HG03280 (cell line): Measurements from ENCODE around the gene TFRC.
"Not testable (repeated sequence)": the region's sequence is repeated elsewhere in the genome, so short reads cannot be mapped to it uniquely, and the experiment has no call there.

ENCODE experiments used
- ATAC-seq: cut with Tn5 transposase; IDR thresholded peaks from one replicate; pipeline ENCODE4 v1.9.1; 2021; ENCODE audit warnings: mild to moderate bottlenecking, moderate library complexity; ENCODE audit not compliant: unreplicated experiment

The TFRC gene

GRCh38 chr3:196007744-196008335, 74.0 kb downstream of the TFRC start:
- no peak for ATAC-seq

- not testable (repeated sequence) for ATAC-seq
Observed at GRCh38 chr3:196005338-196005737, 76.6 kb downstream of the TFRC start.

GRCh38 chr3:196004359-196005052, 77.4 kb downstream of the TFRC start:
- ATAC-seq = not testable (repeated sequence)

GRCh38 chr3:196003611-196004010, 78.3 kb downstream of the TFRC start:
- no peak for ATAC-seq

GRCh38 chr3:196002721-196003120, 79.2 kb downstream of the TFRC start:
- not testable (repeated sequence) for ATAC-seq

GRCh38 chr3:196001240-196001639, 80.7 kb downstream of the TFRC start:
- not testable (repeated sequence) for ATAC-seq

GRCh38 chr3:196000360-196000950, 81.4 kb downstream of the TFRC start:
- not testable (repeated sequence) for ATAC-seq

- ATAC-seq = no peak
Observed at GRCh38 chr3:195999896-196000295, 82.0 kb downstream of the TFRC start.
